OCI-LY1 (cell line): ENCODE measurements around the gene ADCY9.

ENCODE experiments used
- H2AFZ ChIP-seq: fragments of 200-600 bp; sonication (generic), shearing (Covaris generic); 2 replicates; pipeline ENCODE4 v1.6.0; 2014; ENCODE audit warnings: antibody characterized with exemption, mild to moderate bottlenecking, low read length
- H3F3A ChIP-seq: fragments of 200-600 bp; sonication (generic), shearing (Covaris generic); 2 replicates; pipeline ENCODE4 v1.6.0; 2014; ENCODE audit warnings: mild to moderate bottlenecking, antibody characterized with exemption, low read length, moderate library complexity; ENCODE audit not compliant: insufficient read depth
- H3K27ac ChIP-seq: fragments of 200-600 bp; sonication (generic); 2 replicates; pipeline ENCODE4 v1.5.1; 2014; ENCODE audit warnings: low read length, mixed run types, mild to moderate bottlenecking, low read depth; ENCODE audit not compliant: poor library complexity, severe bottlenecking
- H3K27me3 ChIP-seq: fragments of 200-600 bp; sonication (generic); 2 replicates; pipeline ENCODE4 v1.6.0; 2014; ENCODE audit warnings: antibody characterized with exemption, mild to moderate bottlenecking, low read length, moderate library complexity; ENCODE audit not compliant: insufficient read depth
- H3K36me3 ChIP-seq: fragments of 200-600 bp; sonication (generic); 2 replicates; pipeline ENCODE4 v1.6.1; 2014; ENCODE audit warnings: mild to moderate bottlenecking, antibody characterized with exemption, low read length, moderate library complexity, mixed read lengths; ENCODE audit not compliant: insufficient read depth
- H3K4me1 ChIP-seq: fragments of 200-600 bp; sonication (generic); 2 replicates; pipeline ENCODE4 v1.5.1; 2014; ENCODE audit warnings: mild to moderate bottlenecking, low read length, moderate library complexity; ENCODE audit not compliant: insufficient read depth, severe bottlenecking
- H3K4me2 ChIP-seq: fragments of 200-600 bp; sonication (generic), shearing (Covaris generic); 2 replicates; pipeline ENCODE4 v1.6.1; 2014; ENCODE audit warnings: low read length
- H3K4me3 ChIP-seq: fragments of 200-600 bp; sonication (generic); 2 replicates; pipeline ENCODE4 v1.5.1; 2014; ENCODE audit warnings: low read length, low read depth, mild to moderate bottlenecking, mixed read lengths; ENCODE audit not compliant: poor library complexity, severe bottlenecking
- H3K79me2 ChIP-seq: fragments of 200-600 bp; shearing (Covaris generic); 2 replicates; pipeline ENCODE4 v1.6.1; 2016; ENCODE audit warnings: mixed run types, low read length, mixed read lengths; ENCODE audit not compliant: insufficient read depth
- H3K9ac ChIP-seq: fragments of 200-600 bp; sonication (generic), shearing (Covaris generic); 2 replicates; pipeline ENCODE4 v1.6.1; 2014; ENCODE audit warnings: mild to moderate bottlenecking, low read length, mixed read lengths
- H3K9me2 ChIP-seq: fragments of 200-600 bp; sonication (generic), shearing (Covaris generic); 2 replicates; pipeline ENCODE4 v1.6.1; 2014; ENCODE audit warnings: low read depth, mild to moderate bottlenecking, low read length, mixed read lengths
- H3K9me3 ChIP-seq: fragments of 200-600 bp; shearing (Covaris generic); 2 replicates; pipeline ENCODE4 v1.6.1; 2014; ENCODE audit warnings: low read length, mixed read lengths
- H4K20me1 ChIP-seq: fragments of 200-600 bp; sonication (generic), shearing (Covaris generic); 2 replicates; pipeline ENCODE4 v1.6.0; 2016; ENCODE audit warnings: mild to moderate bottlenecking, low read length; ENCODE audit not compliant: insufficient read depth
- CTCF ChIP-seq: fragments of 200-600 bp; sonication (generic), shearing (Covaris generic); IDR thresholded peaks from 2 replicates; pipeline ENCODE4 v1.5.1; 2017; ENCODE audit warnings: mild to moderate bottlenecking, antibody characterized with exemption, low read length, moderate library complexity, mixed read lengths
- EZH2 ChIP-seq: fragments of 200-600 bp; sonication (generic), shearing (Covaris generic); IDR thresholded peaks from 2 replicates; pipeline ENCODE4 v1.8.0; 2017; ENCODE audit warnings: borderline replicate concordance, mixed run types, mild to moderate bottlenecking, antibody characterized with exemption, low read length, moderate library complexity, mixed read lengths

Gene ADCY9

GRCh38 chr16:4106516-4106915, 9.7 kb downstream of the ADCY9 start:
- H3K79me2 ChIP-seq: no peaks in the 10 kb centered on the region
- no peaks in the 10 kb centered on the region; the same call in 1 of the 2 replicates for H3K36me3 ChIP-seq
- H3K9ac ChIP-seq: no peak overlapping the region
- H3K27me3 ChIP-seq: no peaks in the 10 kb centered on the region
- H3F3A ChIP-seq: no peaks in the 10 kb centered on the region
- no peaks in the 10 kb centered on the region for H3K4me1 ChIP-seq
- TF ChIP-seq EZH2 (no peak), CTCF (no peak)
- H2AFZ ChIP-seq: no peak overlapping the region
- H3K27ac ChIP-seq: no peak overlapping the region
- no peaks in the 10 kb centered on the region for H3K9me2 ChIP-seq
- H3K9me3 ChIP-seq: peaks cover 3% of the 10 kb centered on the region; the same call in 1 of the 2 replicates
- H3K4me3 ChIP-seq: no peak overlapping the region
- no peak overlapping the region for H3K4me2 ChIP-seq
- H4K20me1 ChIP-seq: no peaks in the 10 kb centered on the region

- Histone ChIP-seq H3F3A (no peaks in the 10 kb centered on the region), H3K9ac (no peak overlapping the region), H3K27me3 (no peaks in the 10 kb centered on the region), H3K36me3 (no peaks in the 10 kb centered on the region; the same call in 1 of the 2 replicates), H4K20me1 (no peaks in the 10 kb centered on the region), H3K4me2 (no peak overlapping the region), H3K4me1 (no peaks in the 10 kb centered on the region), H3K4me3 (no peak overlapping the region), H2AFZ (no peak overlapping the region), H3K9me3 (peaks cover 3% of the 10 kb centered on the region; the same call in 1 of the 2 replicates), H3K79me2 (no peaks in the 10 kb centered on the region), H3K27ac (no peak overlapping the region), H3K9me2 (no peaks in the 10 kb centered on the region)
- TF ChIP-seq CTCF: no peak
- no peak for TF ChIP-seq EZH2
Observed at GRCh38 chr16:4105848-4106247, 10.4 kb downstream of the ADCY9 start.

GRCh38 chr16:4103745-4104144, 12.5 kb downstream of the ADCY9 start:
- H2AFZ ChIP-seq: no peak overlapping the region
- peaks cover 3% of the 10 kb centered on the region; the same call in 1 of the 2 replicates for H3K9me3 ChIP-seq

More at GRCh38 chr16:4103745-4104144, 12.5 kb downstream of the ADCY9 start:
- H3K27ac ChIP-seq: no peak overlapping the region
- TF ChIP-seq CTCF: no peak
- no peak for TF ChIP-seq EZH2
- no peaks in the 10 kb centered on the region for H3K27me3 ChIP-seq
- no peak overlapping the region for H3K4me3 ChIP-seq
- no peak overlapping the region for H3K4me2 ChIP-seq
- H3K36me3 ChIP-seq: no peaks in the 10 kb centered on the region; the same call in 1 of the 2 replicates
- H4K20me1 ChIP-seq: no peaks in the 10 kb centered on the region
- H3K4me1 ChIP-seq: no peaks in the 10 kb centered on the region
- no peaks in the 10 kb centered on the region for H3F3A ChIP-seq
- H3K79me2 ChIP-seq: no peaks in the 10 kb centered on the region
- H3K9ac ChIP-seq: no peak overlapping the region
- no peaks in the 10 kb centered on the region for H3K9me2 ChIP-seq
